GM12873 (cell line): ENCODE data around the gene PIK3CG.

Experiments used
- TF ChIP-seq, protein P1 (sequence below): IDR thresholded peaks from 2 replicates; pipeline ENCODE4 v1.5.1; 2012; ENCODE audit warnings: low read depth, mild to moderate bottlenecking, moderate library complexity, low read length, control low read depth; ENCODE audit not compliant: insufficient read depth; ENCODE audit errors: missing control alignments

PIK3CG gene

DNA sequence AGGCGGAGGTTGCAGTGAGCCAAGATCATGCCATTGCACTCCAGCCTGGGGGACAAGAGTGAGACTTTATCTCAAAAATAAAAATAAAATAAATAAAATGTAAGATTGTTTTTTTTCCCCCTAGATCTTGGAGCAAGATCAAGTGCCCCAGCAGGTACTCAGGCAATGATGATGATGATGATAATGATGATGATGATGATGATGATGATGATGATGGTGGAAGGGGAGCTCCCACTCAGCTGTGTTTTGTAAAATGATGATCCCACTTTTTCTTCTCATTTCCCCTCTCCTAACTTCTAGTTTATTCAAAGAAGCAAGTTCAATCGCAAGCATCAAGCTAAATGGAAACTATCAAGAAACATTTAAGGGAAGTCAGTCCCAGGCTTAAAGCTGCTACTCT is 50.3 kb downstream of the PIK3CG start:
- TF ChIP-seq, protein P1, sequence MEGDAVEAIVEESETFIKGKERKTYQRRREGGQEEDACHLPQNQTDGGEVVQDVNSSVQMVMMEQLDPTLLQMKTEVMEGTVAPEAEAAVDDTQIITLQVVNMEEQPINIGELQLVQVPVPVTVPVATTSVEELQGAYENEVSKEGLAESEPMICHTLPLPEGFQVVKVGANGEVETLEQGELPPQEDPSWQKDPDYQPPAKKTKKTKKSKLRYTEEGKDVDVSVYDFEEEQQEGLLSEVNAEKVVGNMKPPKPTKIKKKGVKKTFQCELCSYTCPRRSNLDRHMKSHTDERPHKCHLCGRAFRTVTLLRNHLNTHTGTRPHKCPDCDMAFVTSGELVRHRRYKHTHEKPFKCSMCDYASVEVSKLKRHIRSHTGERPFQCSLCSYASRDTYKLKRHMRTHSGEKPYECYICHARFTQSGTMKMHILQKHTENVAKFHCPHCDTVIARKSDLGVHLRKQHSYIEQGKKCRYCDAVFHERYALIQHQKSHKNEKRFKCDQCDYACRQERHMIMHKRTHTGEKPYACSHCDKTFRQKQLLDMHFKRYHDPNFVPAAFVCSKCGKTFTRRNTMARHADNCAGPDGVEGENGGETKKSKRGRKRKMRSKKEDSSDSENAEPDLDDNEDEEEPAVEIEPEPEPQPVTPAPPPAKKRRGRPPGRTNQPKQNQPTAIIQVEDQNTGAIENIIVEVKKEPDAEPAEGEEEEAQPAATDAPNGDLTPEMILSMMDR, result no peak

DNA sequence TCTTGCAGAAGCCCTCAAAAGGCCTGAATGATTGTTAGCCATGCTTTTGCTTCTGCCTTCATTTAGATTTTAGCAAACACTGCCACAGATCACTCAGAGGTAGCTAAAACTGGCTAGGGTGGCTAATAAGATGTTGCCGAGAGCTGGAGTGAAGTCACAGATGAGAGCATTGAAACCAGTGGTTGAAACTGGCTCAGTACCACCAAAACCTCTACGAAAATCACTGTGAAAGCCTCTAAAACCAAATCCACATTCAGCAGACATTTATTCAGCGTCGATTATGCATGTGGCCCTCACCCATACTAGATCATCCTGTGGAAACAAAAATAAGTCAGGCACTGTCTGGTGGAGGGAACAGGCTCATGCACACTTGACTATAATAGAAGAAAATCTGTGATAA is 50.8 kb downstream of the PIK3CG start:
- TF ChIP-seq, protein P1, result no peak

DNA sequence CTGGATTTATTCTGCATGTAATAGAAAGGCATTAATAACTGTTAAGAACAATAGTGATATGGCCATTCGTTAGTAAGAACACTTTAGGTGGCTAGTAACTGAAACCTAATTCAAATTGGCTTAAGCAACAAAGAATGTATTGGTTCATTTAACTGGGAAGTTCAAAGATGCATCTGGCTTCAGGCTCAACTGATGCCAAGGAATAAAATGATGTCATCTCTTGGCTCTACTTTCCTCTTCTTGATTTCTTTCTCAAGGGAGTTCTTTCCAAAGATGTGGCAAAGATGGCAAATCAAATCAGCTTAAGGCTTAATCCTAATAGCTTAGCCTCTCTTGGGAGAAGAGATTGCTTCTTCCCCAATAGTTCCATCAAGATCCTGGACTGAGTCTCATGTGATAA is 51.6 kb downstream of the PIK3CG start:
- TF ChIP-seq, protein P1, result no peak

DNA sequence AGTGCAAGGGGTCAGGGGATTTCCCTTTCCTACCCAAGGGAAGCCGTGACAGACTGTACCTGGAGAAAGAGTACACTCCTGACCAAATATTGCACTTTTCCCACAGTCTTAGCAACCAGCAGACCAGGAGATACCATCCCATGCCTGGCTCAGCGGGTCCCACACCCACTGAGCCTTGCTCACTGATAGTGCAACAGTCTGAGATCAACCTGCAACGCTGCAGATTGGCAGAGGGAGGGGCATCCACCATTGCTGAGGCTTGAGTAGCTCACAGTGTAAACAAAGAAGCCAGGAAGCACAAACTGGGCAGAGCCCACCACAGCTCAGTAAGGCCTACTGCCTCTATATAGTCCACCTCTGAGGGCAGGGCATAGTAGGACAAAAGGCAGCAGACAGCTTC is 53.9 kb downstream of the PIK3CG start:
- TF ChIP-seq, protein P1, result no peak

DNA sequence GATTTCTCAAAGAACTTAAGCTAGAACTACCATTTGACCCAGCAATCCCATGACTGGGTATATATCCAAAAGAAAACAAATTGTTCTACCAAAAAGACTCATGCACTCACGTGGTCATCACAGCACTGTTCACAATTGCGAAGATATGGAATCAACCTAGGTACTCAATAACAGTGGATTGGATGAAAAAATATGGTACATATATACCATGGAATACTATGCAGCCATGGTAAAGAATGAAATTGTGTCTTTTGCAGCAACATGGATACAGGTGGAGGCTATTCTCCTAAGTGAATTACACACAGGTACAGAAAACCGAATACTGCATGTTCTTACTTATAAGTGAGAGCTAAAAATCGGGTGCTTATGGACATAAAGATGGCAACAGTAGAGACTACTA is 61.8 kb downstream of the PIK3CG start:
- TF ChIP-seq, protein P1, result no peak

DNA sequence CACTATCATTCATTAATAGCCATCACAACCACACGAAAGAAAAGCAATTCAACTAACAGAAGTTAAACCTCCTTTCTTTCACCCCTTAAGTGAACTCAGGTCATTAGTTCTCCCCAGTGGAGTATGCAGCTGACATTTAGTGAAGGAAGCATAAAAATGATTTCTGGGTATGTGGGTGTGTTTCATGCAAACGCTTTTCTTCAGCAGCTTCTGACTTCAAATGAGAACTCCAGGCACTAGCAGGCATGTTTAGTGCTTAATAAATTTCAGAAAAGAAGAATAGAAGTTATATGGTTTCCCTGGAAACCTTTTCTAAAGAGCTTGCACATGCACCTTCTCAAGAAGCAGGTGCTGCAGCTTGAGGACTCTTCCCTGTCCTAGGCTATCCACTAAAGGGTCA is 62.5 kb downstream of the PIK3CG start:
- TF ChIP-seq, protein P1, result no peak

DNA sequence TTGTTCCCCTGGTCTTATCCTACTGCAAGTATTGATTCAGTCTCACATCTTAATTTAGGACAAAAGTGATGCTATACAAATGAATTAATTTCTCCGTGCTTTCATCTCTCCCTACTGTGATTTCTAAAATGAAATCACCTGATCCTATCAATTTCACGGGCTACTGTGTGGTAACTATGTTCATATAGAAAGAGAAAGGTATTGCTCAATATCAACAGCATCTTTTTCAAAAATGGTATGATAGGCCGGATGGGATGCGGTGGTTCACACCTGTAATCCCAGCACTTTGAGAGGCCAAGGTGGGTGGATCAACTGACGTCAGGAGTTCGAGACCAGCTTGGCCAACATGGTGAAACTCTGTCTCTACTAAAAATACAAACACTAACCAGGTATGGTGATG is 71.2 kb downstream of the PIK3CG start:
- TF ChIP-seq, protein P1, result no peak
